Measurements from ENCODE around the gene OPN4. TPM values are rescaled to one million over a fixed set of nuclear protein-coding genes. Genes with fewer than 3 reads are reported as not detected.

OPN4 gene
- total RNA-seq, 2 experiments from 2014 or later: not detected

- POLR2A ChIA-PET: interaction anchor here (0.9 kb wide), 1 partner anchor 40 kb away, joined by 3 read pairs; no protein-coding TSS in a partner anchor
- CTCF ChIA-PET: interaction anchor here (1.0 kb wide), 1 partner anchor 9 kb away, joined by 3 read pairs; no protein-coding TSS in a partner anchor
- intact Hi-C loops (cut with micrococcal nuclease): loop anchor here (2.0 kb wide), 1 partner anchor 214 kb away; no protein-coding TSS in a partner anchor
- H3K9me3 Mint-ChIP-seq: no peaks in the 10 kb centered on the region
- no peak overlapping the region for H3K27ac Mint-ChIP-seq
- peaks cover 4% of the 10 kb centered on the region for H3K4me1 Mint-ChIP-seq (ENCODE audit: low read depth)
- no peaks in the 10 kb centered on the region for H3K27me3 Mint-ChIP-seq
- H3K4me3 Mint-ChIP-seq: no peak overlapping the region
- DNase-seq: no peak
- no peak for TF ChIP-seq CTCF (IDR thresholded peaks at IDR 0.05)
- no peak for ATAC-seq
- no peaks in the 10 kb centered on the region for H3K36me3 Mint-ChIP-seq (ENCODE audit: low read depth)
These were observed 30.2 kb downstream of the OPN4 start for GRCh38 chr10:86684331-86685097.

- Mint-ChIP-seq H3K4me1 (ENCODE audit: low read depth) (peaks cover 4% of the 10 kb centered on the region), H3K36me3 (ENCODE audit: low read depth) (no peaks in the 10 kb centered on the region), H3K9me3 (no peaks in the 10 kb centered on the region), H3K27ac (no peak overlapping the region), H3K27me3 (no peaks in the 10 kb centered on the region), H3K4me3 (no peak overlapping the region)
- TF ChIP-seq CTCF (IDR thresholded peaks at IDR 0.05): no peak
- CTCF ChIA-PET: interaction anchor here (0.9 kb wide), 1 partner anchor 214 kb away, joined by 3 read pairs; no protein-coding TSS in a partner anchor
- intact Hi-C loops (cut with micrococcal nuclease): loop anchor here (2.0 kb wide), 1 partner anchor 213 kb away; no protein-coding TSS in a partner anchor
- ATAC-seq (no peak), DNase-seq (no peak)
- POLR2A ChIA-PET: interaction anchor here (0.9 kb wide), 1 partner anchor 41 kb away, joined by 3 read pairs; no protein-coding TSS in a partner anchor
These were observed 31.1 kb downstream of the OPN4 start for GRCh38 chr10:86685416-86685815.

- ChIA-PET CTCF (interaction anchor here (0.9 to 1.5 kb wide), 2 partner anchors 213 to 275 kb away, joined by 3 read pairs; no protein-coding TSS in a partner anchor), POLR2A (no interaction called here)
- Mint-ChIP-seq H3K27ac (no peak overlapping the region), H3K36me3 (ENCODE audit: low read depth) (no peaks in the 10 kb centered on the region), H3K4me3 (no peak overlapping the region), H3K4me1 (ENCODE audit: low read depth) (peaks cover 4% of the 10 kb centered on the region), H3K27me3 (no peaks in the 10 kb centered on the region), H3K9me3 (no peaks in the 10 kb centered on the region)
- intact Hi-C loops (cut with micrococcal nuclease): loop anchor here (2.0 kb wide), 1 partner anchor 213 kb away; no protein-coding TSS in a partner anchor
- ATAC-seq: no peak
- DNase-seq: no peak
- TF ChIP-seq CTCF (IDR thresholded peaks at IDR 0.05): no peak
These were observed 31.7 kb downstream of the OPN4 start for GRCh38 chr10:86685893-86686632.

- ATAC-seq (no peak), DNase-seq (no peak)
- Mint-ChIP-seq H3K36me3 (ENCODE audit: low read depth) (no peaks in the 10 kb centered on the region), H3K27me3 (no peaks in the 10 kb centered on the region), H3K4me3 (no peak overlapping the region), H3K27ac (no peak overlapping the region), H3K4me1 (ENCODE audit: low read depth) (peaks cover 4% of the 10 kb centered on the region), H3K9me3 (no peaks in the 10 kb centered on the region)
- ChIA-PET CTCF (interaction anchor here (1.5 to 1.8 kb wide), 2 partner anchors 251 to 274 kb away, joined by 3 to 5 read pairs; no protein-coding TSS in a partner anchor), POLR2A (no interaction called here)
- intact Hi-C loops (cut with micrococcal nuclease): no loop called here
- no peak for TF ChIP-seq CTCF (IDR thresholded peaks at IDR 0.05)
These were observed 32.6 kb downstream of the OPN4 start for GRCh38 chr10:86686972-86687371.
